Stimulated activated CD8-positive, alpha-beta memory T cell treated with anti-CD3 and anti-CD28 coated beads, Interleukin-2, amount 100 ng/mL, for 1 hour (primary cell): ENCODE measurements around the gene ALLC.
"Not testable (repeated sequence)": the region's sequence is repeated elsewhere in the genome, so short reads cannot be mapped to it uniquely, and the experiment has no call there.

ENCODE experiments used
- DNase-seq, 2 donors: peaks; one replicate each; pipeline ENCODE4 v3.0.0-alpha.2; 2020; ENCODE audit warnings: low read depth in 2 of 2

The ALLC gene

GRCh38 chr2:3654531-3655225 lies 3.3 kb upstream of the ALLC start:
- no peak for DNase-seq

- no peak for DNase-seq
These were observed 1.9 kb upstream of the ALLC start for GRCh38 chr2:3655871-3656761.

- DNase-seq, result no peak
These were observed 958 bp upstream of the ALLC start for GRCh38 chr2:3656762-3657721.

- no peak for DNase-seq
These were observed 1.7 kb downstream of the ALLC start for GRCh38 chr2:3659447-3660432.

DNA sequence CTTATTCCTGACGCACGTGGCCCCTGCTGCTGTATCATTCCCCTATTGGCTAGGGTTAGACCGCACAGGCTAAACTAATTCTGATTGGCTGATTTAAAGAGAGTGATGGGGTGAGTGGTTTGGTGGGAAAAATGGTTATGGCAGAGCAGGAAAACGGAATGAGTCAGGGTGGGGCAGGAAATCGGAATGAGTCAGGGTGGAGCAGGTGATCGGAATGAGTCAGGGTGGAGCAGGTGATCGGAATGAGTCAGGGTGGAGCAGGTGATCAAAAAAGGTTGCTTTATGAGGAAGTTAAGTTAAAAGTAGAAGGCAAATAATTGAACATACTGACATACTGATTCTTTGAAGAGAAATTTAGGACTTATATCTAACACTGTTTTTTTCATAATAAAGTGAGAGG lies 2.6 kb downstream of the ALLC start:
- not testable (repeated sequence) for DNase-seq

DNA sequence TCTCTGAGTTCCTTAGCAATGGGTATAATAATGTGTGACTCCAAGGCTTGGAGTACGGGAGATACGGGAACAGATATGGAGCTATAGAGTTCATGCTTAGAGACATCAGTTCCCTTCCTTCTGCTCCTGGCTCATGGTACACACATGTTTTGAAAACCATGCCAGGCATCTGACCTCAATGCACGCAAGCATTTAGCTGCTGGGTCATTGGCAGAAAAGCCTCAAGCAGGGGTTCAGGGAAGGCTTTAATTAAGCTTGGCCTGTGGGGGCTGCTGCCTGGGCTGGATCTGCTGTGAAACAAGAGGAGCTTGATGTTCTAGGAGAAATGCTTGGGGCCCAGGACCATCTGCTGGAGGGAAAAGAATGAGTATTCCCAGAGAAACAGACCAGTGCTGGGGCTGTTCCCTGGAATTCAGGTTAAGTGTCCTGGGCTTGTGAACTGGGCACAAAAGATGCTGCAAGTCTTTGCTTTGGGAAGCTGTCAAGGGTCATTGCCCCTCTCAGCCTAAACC lies 3.2 kb downstream of the ALLC start:
- no peak for DNase-seq

- DNase-seq, result no peak
These were observed 4.2 kb downstream of the ALLC start for GRCh38 chr2:3662239-3662638.

DNA sequence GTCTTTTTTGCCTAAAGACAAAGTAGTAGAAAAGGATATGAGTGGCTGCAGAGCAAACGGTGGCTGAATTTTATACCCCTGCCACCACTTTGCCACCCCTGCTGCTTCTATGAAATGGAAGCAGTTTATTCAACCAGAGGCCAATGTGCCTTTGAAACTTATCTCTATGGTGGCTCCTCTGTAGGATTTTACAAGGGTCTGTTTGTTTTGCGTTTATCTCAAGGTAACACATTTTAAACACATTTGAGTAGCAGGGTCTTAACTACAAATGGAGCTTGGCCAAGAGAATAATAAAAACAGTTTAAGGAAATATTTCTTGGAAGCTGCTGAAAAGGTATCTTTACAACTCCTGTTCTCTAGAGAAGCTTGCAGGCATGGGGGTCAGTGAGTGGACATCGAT lies 6.1 kb downstream of the ALLC start:
- no peak for DNase-seq

GRCh38 chr2:3664925-3665324 lies 6.9 kb downstream of the ALLC start:
- DNase-seq, result no peak

DNA sequence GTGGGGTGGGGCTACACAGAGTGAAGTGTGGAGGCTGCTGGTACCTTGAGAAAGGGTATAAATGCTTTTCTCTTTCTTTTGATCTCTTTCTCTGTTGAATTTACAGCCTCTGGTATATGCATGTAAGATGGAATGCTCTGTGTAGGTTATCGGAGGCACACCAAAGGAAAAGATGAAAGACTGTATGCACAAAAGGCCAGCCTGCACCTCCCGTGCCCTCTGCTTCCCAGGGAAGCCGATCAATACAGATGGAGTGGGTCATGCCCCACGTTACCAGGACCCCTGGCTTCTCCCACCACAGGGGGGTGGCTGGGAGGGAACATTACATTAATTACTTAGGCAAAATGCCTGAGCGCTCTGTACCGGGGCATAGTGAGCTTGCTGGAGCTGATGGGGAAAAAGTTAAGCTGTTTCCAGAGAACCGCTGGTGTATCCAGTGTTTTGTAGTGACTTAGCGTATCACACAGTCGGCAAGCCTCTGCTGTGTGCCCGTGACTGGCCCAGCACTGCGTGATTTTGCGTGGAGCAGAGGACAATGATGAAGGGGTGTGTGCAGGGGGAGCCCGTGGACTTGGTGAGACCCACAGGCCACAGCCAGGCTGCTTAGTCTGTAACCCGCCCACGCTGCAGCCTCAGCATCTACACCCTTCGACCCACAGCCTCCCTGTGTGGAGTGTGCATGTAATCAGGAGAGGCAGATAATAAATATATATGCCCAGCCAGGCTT lies 8.0 kb downstream of the ALLC start:
- no peak for DNase-seq

- DNase-seq, result no peak
These were observed 8.6 kb downstream of the ALLC start for GRCh38 chr2:3666613-3666975.

GRCh38 chr2:3667151-3667631 lies 9.2 kb downstream of the ALLC start:
- DNase-seq, result no peak

GRCh38 chr2:3669656-3670055 lies 11.7 kb downstream of the ALLC start:
- no peak for DNase-seq

DNA sequence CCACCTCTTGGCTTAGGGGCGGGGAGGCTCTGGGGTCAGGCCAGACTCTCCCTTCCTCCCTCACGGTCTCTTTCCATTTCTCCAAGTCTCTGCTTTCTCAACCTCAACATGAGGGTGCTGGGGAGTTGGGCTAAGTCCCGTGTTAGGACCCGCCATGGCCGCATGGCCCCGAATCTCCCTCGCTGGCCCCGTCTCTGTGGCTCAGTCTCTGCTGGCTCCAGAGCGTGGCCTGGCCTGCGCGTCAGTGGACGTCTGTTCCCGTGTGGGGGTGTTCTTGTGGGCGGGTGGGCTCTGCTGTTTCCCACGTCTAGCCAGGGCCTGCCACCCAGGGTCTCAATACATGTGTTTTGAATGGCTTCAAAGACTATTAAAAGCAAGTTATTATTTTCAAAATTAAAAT lies 12.4 kb downstream of the ALLC start:
- DNase-seq, result no peak

GRCh38 chr2:3670941-3671340 lies 12.9 kb downstream of the ALLC start:
- DNase-seq, result no peak

DNA sequence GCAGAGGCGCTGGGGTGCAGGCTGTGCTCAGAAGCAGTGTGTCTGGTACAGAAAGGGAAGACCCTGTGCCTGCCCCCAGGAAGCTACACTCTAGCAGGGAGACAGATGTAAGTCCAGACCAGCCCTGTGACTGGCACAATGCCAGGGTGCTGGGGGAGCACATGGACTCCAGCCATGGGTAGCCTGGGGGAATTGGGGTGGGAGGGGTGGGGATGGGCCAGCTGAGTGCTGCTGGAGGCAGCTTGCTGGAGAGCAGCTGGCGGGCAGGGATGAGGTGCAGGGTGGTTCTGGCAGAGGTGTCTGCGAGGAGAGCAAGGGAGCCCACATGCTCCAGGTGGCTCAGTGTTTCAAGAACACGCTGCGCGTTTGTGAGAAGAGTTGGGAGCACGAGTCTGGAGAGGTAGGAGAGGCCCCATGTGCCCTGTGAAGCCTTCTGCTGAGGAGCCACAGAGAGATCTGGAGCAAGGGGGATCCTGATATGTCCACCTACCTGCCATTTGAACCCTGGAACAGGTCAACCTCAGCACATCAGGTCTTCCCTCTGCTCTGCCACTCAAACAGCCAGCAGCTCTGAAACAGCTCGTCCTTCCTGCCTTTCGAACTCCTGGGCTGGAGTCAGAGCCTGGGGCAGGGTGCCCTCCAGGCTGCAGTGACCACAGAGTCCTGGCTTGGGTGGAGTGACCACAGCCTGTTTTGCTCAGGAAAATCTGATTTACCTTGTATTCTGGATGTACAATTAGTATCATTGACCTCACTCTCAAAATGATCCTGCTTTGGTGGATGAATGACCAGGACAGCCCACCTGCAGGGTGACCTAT lies 15.1 kb downstream of the ALLC start:
- DNase-seq, result no peak

GRCh38 chr2:3674066-3674845 lies 16.3 kb downstream of the ALLC start:
- DNase-seq, result no peak

- no peak for DNase-seq
These were observed 17.7 kb downstream of the ALLC start for GRCh38 chr2:3675687-3676086.
